ENCODE data around the gene PLXNB1. TPM values are rescaled to one million over a fixed set of nuclear protein-coding genes. Genes with fewer than 3 reads are reported as not detected.

PLXNB1 gene
- total and polyA plus RNA-seq, 10 of the 15 experiments (the other 5 are each of a cell fraction or from before 2014, with no cell fraction given), result 0.18 to 15.1 (median 5.3) TPM

DNA sequence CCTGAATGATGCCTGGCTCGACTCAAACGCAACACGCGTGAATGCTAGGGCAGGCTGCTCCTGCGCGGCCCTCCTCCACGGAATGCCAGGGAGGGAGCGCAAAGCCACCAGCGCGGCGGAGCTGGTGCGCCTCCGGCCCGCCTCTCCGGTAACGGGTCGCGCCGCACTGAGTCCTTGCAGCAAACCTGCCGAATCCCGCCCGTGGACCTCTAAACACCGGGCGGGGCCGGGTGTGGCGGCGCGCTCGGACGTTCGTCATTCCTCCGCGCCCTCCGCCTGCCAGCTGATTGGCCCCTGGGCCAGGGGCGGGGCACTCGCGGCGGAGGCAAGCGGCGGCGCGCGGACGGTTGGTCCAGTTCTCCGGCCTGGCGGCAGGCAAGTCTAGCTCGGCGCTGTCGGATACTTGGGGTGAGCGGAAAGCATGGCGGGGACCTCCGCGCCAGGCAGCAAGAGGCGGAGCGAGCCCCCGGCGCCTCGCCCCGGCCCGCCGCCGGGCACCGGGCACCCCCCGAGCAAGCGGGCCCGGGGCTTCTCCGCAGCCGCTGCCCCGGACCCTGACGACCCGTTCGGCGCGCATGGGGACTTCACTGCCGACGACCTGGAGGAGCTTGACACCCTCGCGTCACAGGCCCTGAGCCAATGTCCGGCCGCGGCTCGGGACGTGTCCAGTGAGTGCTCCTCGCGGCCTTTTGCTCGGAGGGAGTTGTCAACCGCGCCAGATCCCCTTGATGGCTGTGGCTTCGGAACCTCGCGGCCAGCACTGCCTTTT, 16.7 kb upstream of the PLXNB1 start, which contains the start of gene ATRIP (continued):
- peak; percentile 95 for TF ChIP-seq MXI1 (IDR thresholded peaks at IDR 0.05; ENCODE audit: low read depth, low read length)
- no peak for TF ChIP-seq USF1 (IDR thresholded peaks at IDR 0.05; ENCODE audit: borderline replicate concordance, extremely low read length, insufficient read depth, low read depth, low read length)
- peak; percentile 76 for TF ChIP-seq PKNOX1 (IDR thresholded peaks at IDR 0.05)
- no peak for TF ChIP-seq IKZF2 (IDR thresholded peaks at IDR 0.05)
- TF ChIP-seq, protein P1, sequence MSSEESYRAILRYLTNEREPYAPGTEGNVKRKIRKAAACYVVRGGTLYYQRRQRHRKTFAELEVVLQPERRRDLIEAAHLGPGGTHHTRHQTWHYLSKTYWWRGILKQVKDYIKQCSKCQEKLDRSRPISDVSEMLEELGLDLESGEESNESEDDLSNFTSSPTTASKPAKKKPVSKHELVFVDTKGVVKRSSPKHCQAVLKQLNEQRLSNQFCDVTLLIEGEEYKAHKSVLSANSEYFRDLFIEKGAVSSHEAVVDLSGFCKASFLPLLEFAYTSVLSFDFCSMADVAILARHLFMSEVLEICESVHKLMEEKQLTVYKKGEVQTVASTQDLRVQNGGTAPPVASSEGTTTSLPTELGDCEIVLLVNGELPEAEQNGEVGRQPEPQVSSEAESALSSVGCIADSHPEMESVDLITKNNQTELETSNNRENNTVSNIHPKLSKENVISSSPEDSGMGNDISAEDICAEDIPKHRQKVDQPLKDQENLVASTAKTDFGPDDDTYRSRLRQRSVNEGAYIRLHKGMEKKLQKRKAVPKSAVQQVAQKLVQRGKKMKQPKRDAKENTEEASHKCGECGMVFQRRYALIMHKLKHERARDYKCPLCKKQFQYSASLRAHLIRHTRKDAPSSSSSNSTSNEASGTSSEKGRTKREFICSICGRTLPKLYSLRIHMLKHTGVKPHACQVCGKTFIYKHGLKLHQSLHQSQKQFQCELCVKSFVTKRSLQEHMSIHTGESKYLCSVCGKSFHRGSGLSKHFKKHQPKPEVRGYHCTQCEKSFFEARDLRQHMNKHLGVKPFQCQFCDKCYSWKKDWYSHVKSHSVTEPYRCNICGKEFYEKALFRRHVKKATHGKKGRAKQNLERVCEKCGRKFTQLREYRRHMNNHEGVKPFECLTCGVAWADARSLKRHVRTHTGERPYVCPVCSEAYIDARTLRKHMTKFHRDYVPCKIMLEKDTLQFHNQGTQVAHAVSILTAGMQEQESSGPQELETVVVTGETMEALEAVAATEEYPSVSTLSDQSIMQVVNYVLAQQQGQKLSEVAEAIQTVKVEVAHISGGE (CRISPR knock-in tag; IDR thresholded peaks at IDR 0.05), result no peak
- TF ChIP-seq BRCA1 (IDR thresholded peaks at IDR 0.05; ENCODE audit: low read depth, low read length), result no peak
- TF ChIP-seq TCF3 (IDR thresholded peaks at IDR 0.05; ENCODE audit: borderline replicate concordance, insufficient read depth, low read depth, low read length), result no peak
- no peak for TF ChIP-seq CHD1 (IDR thresholded peaks at IDR 0.05; ENCODE audit: low read depth, low read length)
- no peak for TF ChIP-seq HDGF (IDR thresholded peaks at IDR 0.05)
- TF ChIP-seq SMARCA5 (IDR thresholded peaks at IDR 0.05), result peak; percentile 83; the same call in 1 of the 2 replicates
- TF ChIP-seq CBX3 (IDR thresholded peaks at IDR 0.05; ENCODE audit: borderline replicate concordance, low read depth), result no peak
- TF ChIP-seq HCFC1 (IDR thresholded peaks at IDR 0.05; ENCODE audit: low read length), result peak; percentile 77
- TF ChIP-seq BMI1 (IDR thresholded peaks at IDR 0.05; ENCODE audit: borderline replicate concordance), result no peak
- peak; percentile 92 for TF ChIP-seq POLR2AphosphoS5 (IDR thresholded peaks at IDR 0.05; ENCODE audit: low read length)
- no peak for TF ChIP-seq RAD21 (IDR thresholded peaks at IDR 0.05; ENCODE audit: insufficient read depth, low read depth, low read length)
- peak; percentile 85; the same call in 1 of the 2 replicates for TF ChIP-seq MAX (IDR thresholded peaks at IDR 0.05; ENCODE audit: low read depth, low read length)
- TF ChIP-seq TAF1 (IDR thresholded peaks at IDR 0.05; ENCODE audit: borderline replicate concordance, low read depth, low read length), result peak; percentile 94
- peak; percentile 86 for TF ChIP-seq SP1 (IDR thresholded peaks at IDR 0.05; ENCODE audit: low read depth, low read length)
- no peak for TF ChIP-seq MYC (IDR thresholded peaks at IDR 0.05; ENCODE audit: insufficient read depth, insufficient read length, insufficient replicate concordance, low read length, severe bottlenecking)
- peak; percentile 14; the same call in 1 of the 3 replicates for TF ChIP-seq POU2F2 (IDR thresholded peaks at IDR 0.05; ENCODE audit: borderline replicate concordance, low read depth, low read length)
- TF ChIP-seq EP300 (IDR thresholded peaks at IDR 0.05; ENCODE audit: borderline replicate concordance in 1 of 2, control insufficient read depth in 1 of 2, low read depth in 2 of 2, low read length in 2 of 2), result no peak
- TF ChIP-seq EGR1 (IDR thresholded peaks at IDR 0.05; ENCODE audit: borderline replicate concordance in 1 of 2, low read depth in 2 of 2, low read length in 2 of 2), result peak in 1 of 2 experiments; percentile 13; a peak in 1 of 3 replicates
- no peak for TF ChIP-seq TCF7 (IDR thresholded peaks at IDR 0.05; ENCODE audit: borderline replicate concordance)
